ENCODE measurements around the gene ALDH18A1. TPM values are rescaled to one million over a fixed set of nuclear protein-coding genes. Genes with fewer than 3 reads are reported as not detected.

Gene ALDH18A1
- polyA plus RNA-seq: 51.0 to 67.3 TPM (median 53.4 TPM) in 3 replicates
- polyA plus RNA-seq (2011; ENCODE audit: low read depth): 37.9 TPM
- 25.5 and 43.8 TPM in 2 replicates for polyA plus RNA-seq (2011; cell fraction: cytosol; rRNA removed)
- polyA plus RNA-seq (2011; cell fraction: nucleus; rRNA removed): 97.8 and 119 TPM in 2 replicates
- polyA plus RNA-seq (2012; ENCODE audit: low replicate concordance): 22.9 and 49.5 TPM in 2 replicates
- 88.7 to 94.6 TPM (median 90.3 TPM) in 3 replicates for polyA minus RNA-seq
- 40.1 TPM for polyA minus RNA-seq (2011; cell fraction: cytosol; rRNA and poly(A)+ RNA removed)
- polyA minus RNA-seq (2011; cell fraction: nucleus; rRNA and poly(A)+ RNA removed): 69.5 and 92.0 TPM in 2 replicates

- H3K27me3 ChIP-seq (ENCODE audit: control insufficient read depth, extremely low read depth, insufficient read depth, low read length): no peaks in the 10 kb centered on the region
- H3K4me3 ChIP-seq (ENCODE audit: control insufficient read depth in 2 of 3, extremely low read depth in 1 of 3, insufficient read depth in 2 of 3, low read depth in 1 of 3, low read length in 3 of 3): peak within 1 kb of the TSS; percentile 62 to 94 (median 89)
- H2AFZ ChIP-seq (ENCODE audit: control insufficient read depth, low read length): peak within 1 kb of the TSS; percentile 90
- dilution Hi-C loops (cut with MboI; ENCODE audit: extremely low pct_ligation_motif_present, low sequenced_read_pairs): no loop called here
- H3K27ac ChIP-seq (ENCODE audit: control insufficient read depth, insufficient read depth, low read length): peak within 1 kb of the TSS; percentile 66
- DNase-seq (ENCODE audit: low read depth, low spot score) (peak; percentile 40), FAIRE-seq (peak; percentile 67)
- H3K9ac ChIP-seq (ENCODE audit: control insufficient read depth, extremely low read depth, insufficient read depth, low read length): peak within 1 kb of the TSS; percentile 73
- peaks cover 14% of the 10 kb centered on the region for H3K4me1 ChIP-seq (ENCODE audit: control insufficient read depth, extremely low read depth, insufficient read depth, low read length)
- H3K4me2 ChIP-seq (ENCODE audit: control insufficient read depth, extremely low read depth, insufficient read depth, low read depth, low read length): peak within 1 kb of the TSS; percentile 98
- TF ChIP-seq CTCF (optimal IDR thresholded peaks at IDR 0.05 in 1 of 3, IDR thresholded peaks at IDR 0.05 in 1 of 3, conservative IDR thresholded peaks at IDR 0.05 in 1 of 3; ENCODE audit: extremely low read depth in 1 of 3, insufficient read depth in 2 of 3, low read length in 3 of 3): no peak
- no peak for TF ChIP-seq EZH2 (IDR thresholded peaks at IDR 0.05; ENCODE audit: low read length)
- H3K9me1 ChIP-seq (ENCODE audit: control insufficient read depth, extremely low read depth, insufficient read depth, low read length): no peaks in the 10 kb centered on the region
- H3K79me2 ChIP-seq (ENCODE audit: control insufficient read depth, insufficient read depth, low read length): peaks cover 30% of the 10 kb centered on the region
- H3K9me3 ChIP-seq (ENCODE audit: control insufficient read depth, low read depth, low read length): peaks cover under 1% of the 10 kb centered on the region
- H3K36me3 ChIP-seq (ENCODE audit: control insufficient read depth in 2 of 2, extremely low read depth in 1 of 2, insufficient read depth in 2 of 2, low read length in 2 of 2): peaks cover 1 to 12% of the 10 kb centered on the region in 2 experiments
- no peaks in the 10 kb centered on the region for H4K20me1 ChIP-seq (ENCODE audit: control insufficient read depth, extremely low read depth, insufficient read depth, low read length)
These were observed at the start of gene ALDH18A1 for GRCh38 chr10:95656291-95657164. Gene ALDH18A1, minus strand, starts transcription at chr10:95656711. Its CDS starts 3,334 bp downstream, at chr10:95653377.

GRCh38 chr10:95698415-95698814 lies 41.9 kb upstream of the ALDH18A1 start:
- Histone ChIP-seq H3K9ac (ENCODE audit: control insufficient read depth, extremely low read depth, insufficient read depth, low read length) (no peak overlapping the region), H3K9me1 (ENCODE audit: control insufficient read depth, extremely low read depth, insufficient read depth, low read length) (no peaks in the 10 kb centered on the region), H3K4me3 (ENCODE audit: control insufficient read depth in 2 of 3, extremely low read depth in 1 of 3, insufficient read depth in 2 of 3, low read depth in 1 of 3, low read length in 3 of 3) (no peak overlapping the region), H3K27ac (ENCODE audit: control insufficient read depth, insufficient read depth, low read length) (no peak overlapping the region), H3K4me2 (ENCODE audit: control insufficient read depth, extremely low read depth, insufficient read depth, low read depth, low read length) (no peak overlapping the region), H3K36me3 (ENCODE audit: control insufficient read depth in 2 of 2, extremely low read depth in 1 of 2, insufficient read depth in 2 of 2, low read length in 2 of 2) (no peaks in the 10 kb centered on the region), H3K27me3 (ENCODE audit: control insufficient read depth, extremely low read depth, insufficient read depth, low read length) (no peaks in the 10 kb centered on the region), H3K9me3 (ENCODE audit: control insufficient read depth, low read depth, low read length) (no peaks in the 10 kb centered on the region), H4K20me1 (ENCODE audit: control insufficient read depth, extremely low read depth, insufficient read depth, low read length) (no peaks in the 10 kb centered on the region), H3K79me2 (ENCODE audit: control insufficient read depth, insufficient read depth, low read length) (peaks cover 3% of the 10 kb centered on the region), H3K4me1 (ENCODE audit: control insufficient read depth, extremely low read depth, insufficient read depth, low read length) (no peaks in the 10 kb centered on the region), H2AFZ (ENCODE audit: control insufficient read depth, low read length) (no peak overlapping the region)
- DNase-seq (ENCODE audit: low read depth, low spot score): no peak
- TF ChIP-seq CTCF (optimal IDR thresholded peaks at IDR 0.05 in 1 of 3, IDR thresholded peaks at IDR 0.05 in 1 of 3, conservative IDR thresholded peaks at IDR 0.05 in 1 of 3; ENCODE audit: extremely low read depth in 1 of 3, insufficient read depth in 2 of 3, low read length in 3 of 3) (no peak), EZH2 (IDR thresholded peaks at IDR 0.05; ENCODE audit: low read length) (no peak)
- dilution Hi-C loops (cut with MboI; ENCODE audit: extremely low pct_ligation_motif_present, low sequenced_read_pairs): no loop called here
- FAIRE-seq: no peak
